ENCODE measurements around the gene SSR4.

The SSR4 gene

GRCh38 chrX:153780678-153781427 lies 13.6 kb upstream of the SSR4 start, which contains the start of gene SRPK3 (continued):
- TF ChIP-seq ZNF488 (tag by site-specific recombination; IDR thresholded peaks at IDR 0.05) (no peak), ZNF132 (tag by site-specific recombination; IDR thresholded peaks at IDR 0.05; ENCODE audit: borderline replicate concordance) (no peak), INSM2 (tag by site-specific recombination; IDR thresholded peaks at IDR 0.05) (no peak), ZFP69B (tag by site-specific recombination; IDR thresholded peaks at IDR 0.05) (peak; percentile 36; the same call in 1 of the 2 replicates), GLIS2 (tag by site-specific recombination; IDR thresholded peaks at IDR 0.05) (peak; percentile 65; the same call in 1 of the 2 replicates), ZXDB (tag by site-specific recombination; IDR thresholded peaks at IDR 0.05) (no peak), TRIM28 (IDR thresholded peaks at IDR 0.05; ENCODE audit: borderline replicate concordance, low read length) (no peak)
- TF ChIP-seq, protein P1, sequence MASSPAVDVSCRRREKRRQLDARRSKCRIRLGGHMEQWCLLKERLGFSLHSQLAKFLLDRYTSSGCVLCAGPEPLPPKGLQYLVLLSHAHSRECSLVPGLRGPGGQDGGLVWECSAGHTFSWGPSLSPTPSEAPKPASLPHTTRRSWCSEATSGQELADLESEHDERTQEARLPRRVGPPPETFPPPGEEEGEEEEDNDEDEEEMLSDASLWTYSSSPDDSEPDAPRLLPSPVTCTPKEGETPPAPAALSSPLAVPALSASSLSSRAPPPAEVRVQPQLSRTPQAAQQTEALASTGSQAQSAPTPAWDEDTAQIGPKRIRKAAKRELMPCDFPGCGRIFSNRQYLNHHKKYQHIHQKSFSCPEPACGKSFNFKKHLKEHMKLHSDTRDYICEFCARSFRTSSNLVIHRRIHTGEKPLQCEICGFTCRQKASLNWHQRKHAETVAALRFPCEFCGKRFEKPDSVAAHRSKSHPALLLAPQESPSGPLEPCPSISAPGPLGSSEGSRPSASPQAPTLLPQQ (tag by site-specific recombination; IDR thresholded peaks at IDR 0.05): peak; percentile 81; the same call in 1 of the 2 replicates

- ChIA-PET CTCF (interaction anchor here (1.2 to 2.0 kb wide), 3 partner anchors 12 to 171 kb away, joined by 3 to 10 read pairs (median 3); partner anchors contain the start of gene PLXNB3), POLR2A (interaction anchor here (0.8 to 3.3 kb wide), 5 partner anchors 10 to 154 kb away, joined by 3 to 16 read pairs (median 4); partner anchors contain the start of genes IDH3G, NAA10 and SSR4)
- no peak for TF ChIP-seq ZNF76 (tag by site-specific recombination; IDR thresholded peaks at IDR 0.05; ENCODE audit: borderline replicate concordance, low read depth)
- no peak for TF ChIP-seq ZBTB20 (tag by site-specific recombination; IDR thresholded peaks at IDR 0.05)
- no peak for TF ChIP-seq ZNF114 (tag by site-specific recombination; IDR thresholded peaks at IDR 0.05)
- no peak for TF ChIP-seq ZNF639 (tag by site-specific recombination; IDR thresholded peaks at IDR 0.05)
- TF ChIP-seq ZNF580 (tag by site-specific recombination; IDR thresholded peaks at IDR 0.05): no peak
- no peak for TF ChIP-seq INSM2 (tag by site-specific recombination; IDR thresholded peaks at IDR 0.05)
- no peak for TF ChIP-seq ZNF488 (tag by site-specific recombination; IDR thresholded peaks at IDR 0.05)
- no peak for TF ChIP-seq ZNF571 (tag by site-specific recombination; IDR thresholded peaks at IDR 0.05)
- no peak for TF ChIP-seq ZNF311 (tag by site-specific recombination; IDR thresholded peaks at IDR 0.05; ENCODE audit: borderline replicate concordance)
- no peak for TF ChIP-seq PATZ1 (tag by site-specific recombination; IDR thresholded peaks at IDR 0.05)
- TF ChIP-seq MEIS1 (CRISPR knock-in tag; IDR thresholded peaks at IDR 0.05; ENCODE audit: borderline replicate concordance): no peak
- TF ChIP-seq, protein P2, sequence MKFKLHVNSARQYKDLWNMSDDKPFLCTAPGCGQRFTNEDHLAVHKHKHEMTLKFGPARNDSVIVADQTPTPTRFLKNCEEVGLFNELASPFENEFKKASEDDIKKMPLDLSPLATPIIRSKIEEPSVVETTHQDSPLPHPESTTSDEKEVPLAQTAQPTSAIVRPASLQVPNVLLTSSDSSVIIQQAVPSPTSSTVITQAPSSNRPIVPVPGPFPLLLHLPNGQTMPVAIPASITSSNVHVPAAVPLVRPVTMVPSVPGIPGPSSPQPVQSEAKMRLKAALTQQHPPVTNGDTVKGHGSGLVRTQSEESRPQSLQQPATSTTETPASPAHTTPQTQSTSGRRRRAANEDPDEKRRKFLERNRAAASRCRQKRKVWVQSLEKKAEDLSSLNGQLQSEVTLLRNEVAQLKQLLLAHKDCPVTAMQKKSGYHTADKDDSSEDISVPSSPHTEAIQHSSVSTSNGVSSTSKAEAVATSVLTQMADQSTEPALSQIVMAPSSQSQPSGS (tag by site-specific recombination; IDR thresholded peaks at IDR 0.05; ENCODE audit: low read depth): no peak
- TF ChIP-seq ZNF843 (tag by site-specific recombination; IDR thresholded peaks at IDR 0.05): no peak
- no peak for TF ChIP-seq ZNF175 (tag by site-specific recombination; IDR thresholded peaks at IDR 0.05)
- no peak for TF ChIP-seq ZNF549 (tag by site-specific recombination; IDR thresholded peaks at IDR 0.05)
Measured at GRCh38 chrX:153781428-153782047, 12.9 kb upstream of the SSR4 start.

More at GRCh38 chrX:153781428-153782047, 12.9 kb upstream of the SSR4 start:
- Histone ChIP-seq H3K27ac (ENCODE audit: extremely low read depth, low read depth, low read length) (no peak overlapping the region), H3K36me3 (ENCODE audit: control insufficient read depth in 2 of 2, insufficient read depth in 1 of 2, low read length in 2 of 2) (peaks cover 0 to 18% of the 10 kb centered on the region in 2 experiments; a peak in 1 of 3 replicates), H3K4me1 (ENCODE audit: control insufficient read depth, insufficient read depth, low read length) (no peaks in the 10 kb centered on the region), H3K9me3 (ENCODE audit: control insufficient read depth, insufficient read depth, low read depth, low read length) (no peaks in the 10 kb centered on the region), H3K4me3 (ENCODE audit: low read depth, low read length) (no peak overlapping the region)
